ENCODE results near the gene DYRK1A. TPM values are rescaled to one million over a fixed set of nuclear protein-coding genes. Genes with fewer than 3 reads are reported as not detected.

The DYRK1A gene
- total and polyA plus RNA-seq, 2 of the 13 experiments (the other 11 are each of a cell fraction or from before 2014, with no cell fraction given) = 24.6 to 34.2 TPM

GRCh38 chr21:37431243-37431642 is 64.7 kb downstream of the DYRK1A start (continued):
- TF ChIP-seq, protein P1, sequence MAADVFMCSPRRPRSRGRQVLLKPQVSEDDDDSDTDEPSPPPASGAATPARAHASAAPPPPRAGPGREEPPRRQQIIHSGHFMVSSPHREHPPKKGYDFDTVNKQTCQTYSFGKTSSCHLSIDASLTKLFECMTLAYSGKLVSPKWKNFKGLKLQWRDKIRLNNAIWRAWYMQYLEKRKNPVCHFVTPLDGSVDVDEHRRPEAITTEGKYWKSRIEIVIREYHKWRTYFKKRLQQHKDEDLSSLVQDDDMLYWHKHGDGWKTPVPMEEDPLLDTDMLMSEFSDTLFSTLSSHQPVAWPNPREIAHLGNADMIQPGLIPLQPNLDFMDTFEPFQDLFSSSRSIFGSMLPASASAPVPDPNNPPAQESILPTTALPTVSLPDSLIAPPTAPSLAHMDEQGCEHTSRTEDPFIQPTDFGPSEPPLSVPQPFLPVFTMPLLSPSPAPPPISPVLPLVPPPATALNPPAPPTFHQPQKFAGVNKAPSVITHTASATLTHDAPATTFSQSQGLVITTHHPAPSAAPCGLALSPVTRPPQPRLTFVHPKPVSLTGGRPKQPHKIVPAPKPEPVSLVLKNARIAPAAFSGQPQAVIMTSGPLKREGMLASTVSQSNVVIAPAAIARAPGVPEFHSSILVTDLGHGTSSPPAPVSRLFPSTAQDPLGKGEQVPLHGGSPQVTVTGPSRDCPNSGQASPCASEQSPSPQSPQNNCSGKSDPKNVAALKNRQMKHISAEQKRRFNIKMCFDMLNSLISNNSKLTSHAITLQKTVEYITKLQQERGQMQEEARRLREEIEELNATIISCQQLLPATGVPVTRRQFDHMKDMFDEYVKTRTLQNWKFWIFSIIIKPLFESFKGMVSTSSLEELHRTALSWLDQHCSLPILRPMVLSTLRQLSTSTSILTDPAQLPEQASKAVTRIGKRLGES (CRISPR knock-in tag; IDR thresholded peaks at IDR 0.05; ENCODE audit: borderline replicate concordance) = no peak
- 0 out of 2 replicates have a peak, but pooled peaks have one; percentile 42 for TF ChIP-seq POGZ (CRISPR knock-in tag; IDR thresholded peaks at IDR 0.05)
- TF ChIP-seq NR2F6 (IDR thresholded peaks at IDR 0.05) = 0 out of 2 replicates have a peak, but pooled peaks have one; percentile 9
- peak; percentile 60 for TF ChIP-seq NR2F6 (CRISPR knock-in tag; IDR thresholded peaks at IDR 0.05)
- TF ChIP-seq TERF1 (CRISPR knock-in tag; IDR thresholded peaks at IDR 0.05) = no peak
- no peak for TF ChIP-seq KIAA2018 (CRISPR knock-in tag; IDR thresholded peaks at IDR 0.05; ENCODE audit: borderline replicate concordance)
- TF ChIP-seq KDM4B (CRISPR knock-in tag; IDR thresholded peaks at IDR 0.05) = no peak
- TF ChIP-seq ZMYM4 (CRISPR knock-in tag; IDR thresholded peaks at IDR 0.05) = peak; percentile 48
- TF ChIP-seq ZBTB8A (CRISPR knock-in tag; IDR thresholded peaks at IDR 0.05; ENCODE audit: borderline replicate concordance, low read depth) = no peak
- TF ChIP-seq NBN (conservative IDR thresholded peaks at IDR 0.05) = no peak
- no peak for TF ChIP-seq SOX6 (IDR thresholded peaks at IDR 0.05)
- 0 out of 2 replicates have a peak, but pooled peaks have one; percentile 16 for TF ChIP-seq SOX6 (CRISPR knock-in tag; IDR thresholded peaks at IDR 0.05)
